DOHH2 (cell line): ENCODE results near the gene SRGAP3.

Experiments
- H3F3A ChIP-seq: fragments of 200-600 bp; sonication (generic), shearing (Covaris generic); 2 replicates; pipeline ENCODE4 v1.6.0; 2016; ENCODE audit warnings: antibody characterized with exemption, mild to moderate bottlenecking; ENCODE audit not compliant: control insufficient read depth, insufficient read depth
- H3K27ac ChIP-seq: fragments of 200-600 bp; sonication (generic); 2 replicates; pipeline ENCODE4 v1.5.1; 2014; ENCODE audit warnings: low read depth, mild to moderate bottlenecking, low read length, moderate library complexity
- H3K27me3 ChIP-seq: fragments of 200-600 bp; sonication (generic); 2 replicates; pipeline ENCODE4 v1.6.1; 2014; ENCODE audit warnings: mild to moderate bottlenecking, low read length, mixed read lengths; ENCODE audit not compliant: control insufficient read depth
- H3K36me3 ChIP-seq: fragments of 200-600 bp; sonication (generic); 2 replicates; pipeline ENCODE4 v1.6.1; 2014; ENCODE audit warnings: mild to moderate bottlenecking, low read length, moderate library complexity, mixed read lengths; ENCODE audit not compliant: control insufficient read depth
- H3K4me1 ChIP-seq: fragments of 200-600 bp; sonication (generic); 2 replicates; pipeline ENCODE4 v1.6.1; 2014; ENCODE audit warnings: mild to moderate bottlenecking, low read length, mixed read lengths; ENCODE audit not compliant: control insufficient read depth
- H3K4me2 ChIP-seq: fragments of 200-600 bp; sonication (generic); 2 replicates; pipeline ENCODE4 v1.6.0; 2014; ENCODE audit warnings: mild to moderate bottlenecking, low read length, moderate library complexity
- H3K4me3 ChIP-seq: fragments of 200-600 bp; sonication (generic); 2 replicates; pipeline ENCODE4 v1.5.1; 2014; ENCODE audit warnings: mild to moderate bottlenecking, low read length, mixed read lengths
- H3K79me2 ChIP-seq: fragments of 200-600 bp; sonication (generic); 2 replicates; pipeline ENCODE4 v1.6.1; 2014; ENCODE audit warnings: mild to moderate bottlenecking, low read length, mixed read lengths; ENCODE audit not compliant: control insufficient read depth
- H3K9me2 ChIP-seq: fragments of 200-600 bp; sonication (generic); replicated peaks from 2 replicates; pipeline ENCODE4 v1.6.1; 2014; ENCODE audit warnings: mild to moderate bottlenecking, low read length, mixed read lengths; ENCODE audit not compliant: control insufficient read depth
- H3K9me3 ChIP-seq: fragments of 200-600 bp; sonication (generic); 2 replicates; pipeline ENCODE4 v1.6.1; 2014; ENCODE audit warnings: antibody characterized with exemption, low read length, mixed read lengths; ENCODE audit not compliant: control insufficient read depth, insufficient read depth
- H4K20me1 ChIP-seq: fragments of 200-600 bp; sonication (generic); 2 replicates; pipeline ENCODE4 v1.6.0; 2014; ENCODE audit warnings: low read depth, mild to moderate bottlenecking, antibody characterized with exemption, low read length, moderate library complexity; ENCODE audit not compliant: control insufficient read depth, insufficient read depth
- EZH2phosphoT487 ChIP-seq: fragments of 200-600 bp; sonication (generic); IDR thresholded peaks from 2 replicates; pipeline ENCODE4 v1.6.1; 2017; ENCODE audit warnings: borderline replicate concordance, mild to moderate bottlenecking, antibody characterized with exemption, low read length, moderate library complexity, mixed read lengths
- TF ChIP-seq, protein P1 (sequence below): fragments of 200-600 bp; sonication (generic); IDR thresholded peaks from one replicate; pipeline ENCODE4 v1.5.1; 2014; ENCODE audit warnings: antibody characterized with exemption, mild to moderate bottlenecking, low read depth, low read length; ENCODE audit not compliant: poor library complexity, severe bottlenecking

SRGAP3 gene

GRCh38 chr3:9247361-9247940 is 2.0 kb downstream of the SRGAP3 start:
- Histone ChIP-seq H3K9me2 (no peaks in the 10 kb centered on the region), H3K79me2 (no peaks in the 10 kb centered on the region), H3F3A (no peaks in the 10 kb centered on the region), H3K4me3 (no peak overlapping the region), H3K4me1 (peaks cover 18% of the 10 kb centered on the region), H3K27ac (no peak overlapping the region), H3K36me3 (no peaks in the 10 kb centered on the region), H3K4me2 (no peak overlapping the region), H3K27me3 (peaks cover 31% of the 10 kb centered on the region), H4K20me1 (no peaks in the 10 kb centered on the region), H3K9me3 (no peaks in the 10 kb centered on the region)
- TF ChIP-seq, protein P1, sequence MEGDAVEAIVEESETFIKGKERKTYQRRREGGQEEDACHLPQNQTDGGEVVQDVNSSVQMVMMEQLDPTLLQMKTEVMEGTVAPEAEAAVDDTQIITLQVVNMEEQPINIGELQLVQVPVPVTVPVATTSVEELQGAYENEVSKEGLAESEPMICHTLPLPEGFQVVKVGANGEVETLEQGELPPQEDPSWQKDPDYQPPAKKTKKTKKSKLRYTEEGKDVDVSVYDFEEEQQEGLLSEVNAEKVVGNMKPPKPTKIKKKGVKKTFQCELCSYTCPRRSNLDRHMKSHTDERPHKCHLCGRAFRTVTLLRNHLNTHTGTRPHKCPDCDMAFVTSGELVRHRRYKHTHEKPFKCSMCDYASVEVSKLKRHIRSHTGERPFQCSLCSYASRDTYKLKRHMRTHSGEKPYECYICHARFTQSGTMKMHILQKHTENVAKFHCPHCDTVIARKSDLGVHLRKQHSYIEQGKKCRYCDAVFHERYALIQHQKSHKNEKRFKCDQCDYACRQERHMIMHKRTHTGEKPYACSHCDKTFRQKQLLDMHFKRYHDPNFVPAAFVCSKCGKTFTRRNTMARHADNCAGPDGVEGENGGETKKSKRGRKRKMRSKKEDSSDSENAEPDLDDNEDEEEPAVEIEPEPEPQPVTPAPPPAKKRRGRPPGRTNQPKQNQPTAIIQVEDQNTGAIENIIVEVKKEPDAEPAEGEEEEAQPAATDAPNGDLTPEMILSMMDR: no peak
- TF ChIP-seq EZH2phosphoT487: no peak

DNA sequence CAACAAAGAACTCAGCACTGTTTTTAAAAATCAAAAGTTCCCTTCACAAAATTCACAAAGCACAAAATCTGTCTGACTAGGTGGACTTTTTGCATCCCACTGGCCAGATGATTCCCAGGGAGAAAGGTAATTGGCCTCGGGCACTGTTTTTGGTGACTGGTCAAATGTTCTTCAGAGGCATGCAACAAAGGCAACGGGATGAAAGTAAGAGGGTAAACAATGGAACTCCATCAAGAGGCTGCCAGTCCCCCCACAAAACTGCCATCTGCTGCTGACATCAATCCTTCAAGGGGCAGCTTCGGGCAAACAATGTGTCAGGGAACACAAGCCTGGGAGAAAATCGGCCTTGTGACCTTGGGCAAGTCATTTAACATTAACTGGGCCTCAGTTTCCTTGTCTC is 3.3 kb downstream of the SRGAP3 start:
- no peak overlapping the region for H3K4me2 ChIP-seq
- peaks cover 18% of the 10 kb centered on the region for H3K4me1 ChIP-seq
- peaks cover 31% of the 10 kb centered on the region for H3K27me3 ChIP-seq
- H3K79me2 ChIP-seq: no peaks in the 10 kb centered on the region
- no peak overlapping the region for H3K27ac ChIP-seq
- no peaks in the 10 kb centered on the region for H3K9me2 ChIP-seq
- no peaks in the 10 kb centered on the region for H3F3A ChIP-seq
- no peak overlapping the region for H3K4me3 ChIP-seq
- no peaks in the 10 kb centered on the region for H4K20me1 ChIP-seq
- H3K9me3 ChIP-seq: no peaks in the 10 kb centered on the region
- TF ChIP-seq EZH2phosphoT487: no peak
- TF ChIP-seq, protein P1: no peak
- H3K36me3 ChIP-seq: no peaks in the 10 kb centered on the region

DNA sequence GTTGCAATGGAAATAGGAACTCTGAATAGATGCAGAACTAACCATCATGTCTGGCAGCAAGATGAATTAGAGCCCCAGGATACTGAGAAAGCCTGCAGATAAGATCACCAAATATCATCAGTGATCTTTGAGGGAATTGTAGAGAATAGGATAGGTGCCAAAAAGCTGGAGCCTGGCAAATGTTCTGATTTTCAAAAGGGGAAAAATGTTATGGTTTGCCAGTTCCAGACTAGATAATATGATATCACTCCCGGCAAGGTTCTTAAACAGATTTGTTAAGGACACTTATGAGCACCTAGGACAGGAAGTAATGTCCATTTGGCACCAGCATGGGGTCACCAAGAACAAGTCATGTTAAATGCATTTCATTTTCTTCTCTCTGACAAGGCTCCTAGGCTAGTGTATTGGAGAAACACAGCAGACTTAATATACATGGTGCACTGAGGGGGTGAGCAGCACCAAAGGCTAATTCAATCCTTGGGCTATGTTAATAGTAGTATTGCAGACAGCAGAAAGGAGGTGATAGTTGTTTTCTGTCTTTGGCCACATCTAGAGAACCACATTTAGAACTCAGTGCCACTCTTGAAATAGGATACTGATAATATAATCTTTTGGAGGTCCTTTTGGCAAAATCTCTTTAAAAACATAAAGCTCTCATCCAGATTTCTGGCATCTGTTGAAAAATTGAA is 4.8 kb downstream of the SRGAP3 start:
- TF ChIP-seq, protein P1: no peak
- TF ChIP-seq EZH2phosphoT487: no peak
- Histone ChIP-seq H3K9me3 (no peaks in the 10 kb centered on the region), H3K36me3 (no peaks in the 10 kb centered on the region), H3K79me2 (no peaks in the 10 kb centered on the region), H3K4me2 (no peak overlapping the region), H3F3A (no peaks in the 10 kb centered on the region), H3K4me1 (peaks cover 12% of the 10 kb centered on the region), H3K4me3 (no peak overlapping the region), H4K20me1 (no peaks in the 10 kb centered on the region), H3K27me3 (peaks cover 33% of the 10 kb centered on the region), H3K27ac (no peak overlapping the region), H3K9me2 (no peaks in the 10 kb centered on the region)
